ENCODE measurements around the gene ATP5ME. TPM values are rescaled to one million over a fixed set of nuclear protein-coding genes. Genes with fewer than 3 reads are reported as not detected.

Gene ATP5ME
- total and polyA plus RNA-seq, 2 experiments from 2014 or later = 143 to 669 TPM

GRCh38 chr4:678331-679103 lies 4.4 kb upstream of the ATP5ME start:
- DNase-seq (ENCODE audit: low spot score) = no peak
- TF ChIP-seq CTCF (IDR thresholded peaks at IDR 0.05; ENCODE audit: poor library complexity) (no peak), EZH2phosphoT487 (IDR thresholded peaks at IDR 0.05; ENCODE audit: low read depth, severe bottlenecking, unreplicated experiment) (no peak), EZH2 (IDR thresholded peaks at IDR 0.05; ENCODE audit: borderline replicate concordance) (no peak)
- no peaks in the 10 kb centered on the region for H4K20me1 ChIP-seq (ENCODE audit: insufficient read depth, poor library complexity, severe bottlenecking)
- no peaks in the 10 kb centered on the region for H3K9me2 ChIP-seq (replicated peaks; ENCODE audit: insufficient read depth)
- H3K27ac ChIP-seq = no peak overlapping the region
- no peaks in the 10 kb centered on the region for H3K9me3 ChIP-seq (ENCODE audit: low read depth)
- no peak overlapping the region for H2AFZ ChIP-seq
- H3K4me2 ChIP-seq = no peak overlapping the region
- H3K27me3 ChIP-seq = no peaks in the 10 kb centered on the region
- no peak overlapping the region for H3K4me3 ChIP-seq
- H3K79me2 ChIP-seq = peaks cover 14% of the 10 kb centered on the region
- no peaks in the 10 kb centered on the region for H3K36me3 ChIP-seq (replicated peaks; ENCODE audit: insufficient read depth, low read depth)
- WGBS (ENCODE audit: low lambda C conversion rate, missing lambda C conversion rate) = 77% methylated on average over 14 of the region's 14 CpGs
- peaks cover 16% of the 10 kb centered on the region for H3K4me1 ChIP-seq (ENCODE audit: insufficient read depth)

GRCh38 chr4:677431-678293 lies 3.6 kb upstream of the ATP5ME start:
- H3K27me3 ChIP-seq = no peaks in the 10 kb centered on the region
- no peak overlapping the region for H3K4me2 ChIP-seq
- H2AFZ ChIP-seq = no peak overlapping the region
- H3K4me3 ChIP-seq = no peak overlapping the region
- H3K9me2 ChIP-seq (replicated peaks; ENCODE audit: insufficient read depth) = no peaks in the 10 kb centered on the region
- TF ChIP-seq EZH2phosphoT487 (IDR thresholded peaks at IDR 0.05; ENCODE audit: low read depth, severe bottlenecking, unreplicated experiment) (no peak), EZH2 (IDR thresholded peaks at IDR 0.05; ENCODE audit: borderline replicate concordance) (no peak), CTCF (IDR thresholded peaks at IDR 0.05; ENCODE audit: poor library complexity) (no peak)
- H3K36me3 ChIP-seq (replicated peaks; ENCODE audit: insufficient read depth, low read depth) = no peaks in the 10 kb centered on the region
- 87% methylated on average over 25 of the region's 26 CpGs for WGBS (ENCODE audit: low lambda C conversion rate, missing lambda C conversion rate)
- no peak overlapping the region for H3K27ac ChIP-seq
- no peaks in the 10 kb centered on the region for H4K20me1 ChIP-seq (ENCODE audit: insufficient read depth, poor library complexity, severe bottlenecking)
- H3K79me2 ChIP-seq = peaks cover 23% of the 10 kb centered on the region
- peaks cover 24% of the 10 kb centered on the region for H3K4me1 ChIP-seq (ENCODE audit: insufficient read depth)
- no peak for DNase-seq (ENCODE audit: low spot score)
- no peaks in the 10 kb centered on the region for H3K9me3 ChIP-seq (ENCODE audit: low read depth)

GRCh38 chr4:676871-677235 lies 2.8 kb upstream of the ATP5ME start:
- H3K9me3 ChIP-seq (ENCODE audit: low read depth) = no peaks in the 10 kb centered on the region
- H3K27ac ChIP-seq = no peak overlapping the region
- TF ChIP-seq EZH2 (IDR thresholded peaks at IDR 0.05; ENCODE audit: borderline replicate concordance) (no peak), EZH2phosphoT487 (IDR thresholded peaks at IDR 0.05; ENCODE audit: low read depth, severe bottlenecking, unreplicated experiment) (no peak), CTCF (IDR thresholded peaks at IDR 0.05; ENCODE audit: poor library complexity) (no peak)
- WGBS (ENCODE audit: low lambda C conversion rate, missing lambda C conversion rate) = 92% methylated on average over 8 of the region's 8 CpGs
- H3K4me1 ChIP-seq (ENCODE audit: insufficient read depth) = peaks cover 25% of the 10 kb centered on the region
- H3K4me3 ChIP-seq = no peak overlapping the region
- no peaks in the 10 kb centered on the region for H3K9me2 ChIP-seq (replicated peaks; ENCODE audit: insufficient read depth)
- H3K27me3 ChIP-seq = no peaks in the 10 kb centered on the region
- peaks cover 25% of the 10 kb centered on the region for H3K79me2 ChIP-seq
- H3K36me3 ChIP-seq (replicated peaks; ENCODE audit: insufficient read depth, low read depth) = no peaks in the 10 kb centered on the region
- H3K4me2 ChIP-seq = no peak overlapping the region
- no peak for DNase-seq (ENCODE audit: low spot score)
- H2AFZ ChIP-seq = no peak overlapping the region
- no peaks in the 10 kb centered on the region for H4K20me1 ChIP-seq (ENCODE audit: insufficient read depth, poor library complexity, severe bottlenecking)
